ENCODE results near the gene PCK2. TPM values are rescaled to one million over a fixed set of nuclear protein-coding genes. Genes with fewer than 3 reads are reported as not detected.

The PCK2 gene
- total RNA-seq, 2 experiments from 2014 or later = 90.3 to 93.1 TPM

- POLR2A ChIA-PET = interaction anchor here (0.8 to 10.7 kb wide), 16 partner anchors 9 to 125 kb away, joined by 3 to 178 read pairs (median 5); partner anchors contain the start of genes CHMP4A, DCAF11, IPO4 and IRF9
- DNase-seq = peak; percentile 43
- Mint-ChIP-seq H3K27ac (peak overlapping the region; percentile 98), H3K27me3 (no peaks in the 10 kb centered on the region), H3K4me3 (peak overlapping the region; percentile 89), H3K36me3 (ENCODE audit: low read depth) (peaks cover 65% of the 10 kb centered on the region), H3K4me1 (ENCODE audit: low read depth) (peaks cover 60% of the 10 kb centered on the region), H3K9me3 (no peaks in the 10 kb centered on the region)
- intact Hi-C loops (cut with micrococcal nuclease) = no loop called here
- ATAC-seq = no peak
- TF ChIP-seq CTCF (IDR thresholded peaks at IDR 0.05) = no peak
- CTCF ChIA-PET = interaction anchor here (0.9 to 8.0 kb wide), 13 partner anchors 9 to 162 kb away, joined by 3 to 91 read pairs (median 6); partner anchors contain the start of genes CIDEB, DCAF11, IRF9 and NRL
Measured at GRCh38 chr14:24145690-24146452, 51.8 kb downstream of the PCK2 start.

GRCh38 chr14:24146453-24146977 lies 52.4 kb downstream of the PCK2 start, which contains the start of gene PSME2:
PSME2 (minus strand) TSS chr14:24146610; CDS start chr14:24146581, 29 bp downstream.
- ChIA-PET CTCF (interaction anchor here (0.9 to 8.0 kb wide), 12 partner anchors 9 to 161 kb away, joined by 3 to 91 read pairs (median 6); partner anchors contain the start of genes CIDEB, DCAF11, IRF9 and NRL), POLR2A (interaction anchor here (0.6 to 10.7 kb wide), 17 partner anchors 9 to 590 kb away, joined by 3 to 178 read pairs (median 5); partner anchors contain the start of genes CHMP4A, DCAF11, IPO4 and IRF9)
- intact Hi-C loops (cut with micrococcal nuclease) = no loop called here

GRCh38 chr14:24146978-24147760 lies 53.1 kb downstream of the PCK2 start, which contains the start of gene RNF31:
RNF31 (plus strand) TSS chr14:24147498; CDS start chr14:24147699, 201 bp downstream.
- peak within 1 kb of the TSS; percentile 98 for H3K27ac Mint-ChIP-seq
- intact Hi-C loops (cut with micrococcal nuclease) = no loop called here
- no peak for TF ChIP-seq CTCF (IDR thresholded peaks at IDR 0.05)
- ChIA-PET POLR2A (interaction anchor here (0.6 to 10.7 kb wide), 17 partner anchors 8 to 590 kb away, joined by 3 to 178 read pairs (median 4); partner anchors contain the start of genes CHMP4A, DCAF11, IPO4 and IRF9), CTCF (interaction anchor here (0.9 to 8.0 kb wide), 9 partner anchors 11 to 161 kb away, joined by 3 to 91 read pairs (median 9); partner anchors contain the start of genes CIDEB, DCAF11, IRF9 and NRL)
- ATAC-seq (peak; percentile 87), DNase-seq (peak; percentile 100)
- H3K27me3 Mint-ChIP-seq = no peaks in the 10 kb centered on the region
- peak within 1 kb of the TSS; percentile 89 for H3K4me3 Mint-ChIP-seq
- peaks cover 68% of the 10 kb centered on the region for H3K36me3 Mint-ChIP-seq (ENCODE audit: low read depth)
- H3K9me3 Mint-ChIP-seq = no peaks in the 10 kb centered on the region
- H3K4me1 Mint-ChIP-seq (ENCODE audit: low read depth) = peaks cover 58% of the 10 kb centered on the region

More at GRCh38 chr14:24146453-24146977, 52.4 kb downstream of the PCK2 start, which contains the start of gene PSME2:
- H3K27me3 Mint-ChIP-seq = no peaks in the 10 kb centered on the region
- H3K9me3 Mint-ChIP-seq = no peaks in the 10 kb centered on the region
- TF ChIP-seq CTCF (IDR thresholded peaks at IDR 0.05) = no peak
- H3K4me1 Mint-ChIP-seq (ENCODE audit: low read depth) = peaks cover 60% of the 10 kb centered on the region
- peaks cover 67% of the 10 kb centered on the region for H3K36me3 Mint-ChIP-seq (ENCODE audit: low read depth)
- DNase-seq (peak; percentile 97), ATAC-seq (peak; percentile 81)
- peak within 1 kb of the TSS; percentile 89 for H3K4me3 Mint-ChIP-seq
- peak within 1 kb of the TSS; percentile 98 for H3K27ac Mint-ChIP-seq

- intact Hi-C loops (cut with micrococcal nuclease) = no loop called here
- peak overlapping the region; percentile 84 for H3K27ac Mint-ChIP-seq
- no peaks in the 10 kb centered on the region for H3K27me3 Mint-ChIP-seq
- H3K4me1 Mint-ChIP-seq (ENCODE audit: low read depth) = peaks cover 55% of the 10 kb centered on the region
- peaks cover 68% of the 10 kb centered on the region for H3K36me3 Mint-ChIP-seq (ENCODE audit: low read depth)
- DNase-seq (no peak), ATAC-seq (no peak)
- peak overlapping the region; percentile 89 for H3K4me3 Mint-ChIP-seq
- no peaks in the 10 kb centered on the region for H3K9me3 Mint-ChIP-seq
- no peak for TF ChIP-seq CTCF (IDR thresholded peaks at IDR 0.05)
- ChIA-PET POLR2A (interaction anchor here (1.1 to 10.7 kb wide), 12 partner anchors 9 to 123 kb away, joined by 3 to 178 read pairs (median 4); partner anchors contain the start of genes DCAF11, IRF9, NRL and PSME1), CTCF (interaction anchor here (0.6 to 8.0 kb wide), 6 partner anchors 13 to 112 kb away, joined by 3 to 91 read pairs (median 3); partner anchors contain the start of genes DCAF11, IRF9 and TM9SF1)
Measured at GRCh38 chr14:24147761-24148428, 53.8 kb downstream of the PCK2 start.

All from activated CD8-positive, alpha-beta T cell treated with anti-CD3 and anti-CD28 coated beads for 36 hours (primary cell).